Liver (tissue), 9 donors: ENCODE results near the gene SELENOO. TPM values are rescaled to one million over a fixed set of nuclear protein-coding genes. Genes with fewer than 3 reads are reported as not detected.

Experiments used
- DNase-seq: peaks from one replicate; pipeline ENCODE4 v3.0.0-alpha.2; 2017; ENCODE audit warnings: low spot score
- H3K27ac ChIP-seq, 2 donors: one replicate each; pipeline ENCODE4 v1.7.0; 2013; ENCODE audit warnings: inconsistent platforms in 2 of 2, low read length in 2 of 2, control low read depth in 1 of 2, low read depth in 1 of 2, mild to moderate bottlenecking in 1 of 2
- H3K27me3 ChIP-seq, 4 donors: one replicate each; pipeline versions ENCODE4 v1.6.1 to v1.7.0; 2013; ENCODE audit warnings: low read length in 3 of 4, inconsistent platforms in 1 of 4, mild to moderate bottlenecking in 1 of 4, moderate library complexity in 1 of 4; ENCODE audit not compliant: control insufficient read depth in 4 of 4, insufficient read depth in 4 of 4
- H3K36me3 ChIP-seq, 4 donors: one replicate each; pipeline versions ENCODE4 v1.6.1 to v1.7.0; 2013; ENCODE audit warnings: low read length in 3 of 4, mild to moderate bottlenecking in 3 of 4, low read depth in 1 of 4, moderate library complexity in 1 of 4; ENCODE audit not compliant: control insufficient read depth in 4 of 4, insufficient read depth in 3 of 4
- H3K4me1 ChIP-seq, 4 donors: one replicate each; pipeline versions ENCODE4 v1.6.1 to v1.7.0; 2013; ENCODE audit warnings: low read length in 3 of 4, mild to moderate bottlenecking in 3 of 4, moderate library complexity in 1 of 4; ENCODE audit not compliant: control insufficient read depth in 4 of 4, insufficient read depth in 4 of 4
- H3K4me3 ChIP-seq, 3 donors: one replicate each; pipeline versions ENCODE4 v1.6.1 to v1.7.0; 2013; ENCODE audit warnings: low read length in 3 of 3, control low read depth in 1 of 3, low read depth in 1 of 3, mild to moderate bottlenecking in 1 of 3
- H3K9ac ChIP-seq, 2 donors: one replicate each; pipeline ENCODE4 v1.7.0; 2013; ENCODE audit warnings: low read length in 2 of 2, mild to moderate bottlenecking in 2 of 2, moderate library complexity in 2 of 2, control low read depth in 1 of 2, low read depth in 1 of 2
- H3K9me3 ChIP-seq, 4 donors: one replicate each; pipeline versions ENCODE4 v1.6.1 to v1.7.0; 2013; ENCODE audit warnings: low read length in 3 of 4; ENCODE audit not compliant: control insufficient read depth in 4 of 4
- EGR1 ChIP-seq, 2 donors: IDR thresholded peaks; 2 replicates each; pipeline ENCODE4 v1.6.1; 2016 to 2018; ENCODE audit warnings: antibody characterized with exemption in 2 of 2, low read depth in 2 of 2
- FOXA1 ChIP-seq: IDR thresholded peaks from 2 replicates; pipeline ENCODE4 v1.6.1; 2016; ENCODE audit warnings: antibody characterized with exemption
- FOXA2 ChIP-seq: IDR thresholded peaks from 2 replicates; pipeline ENCODE4 v1.6.1; 2016; ENCODE audit warnings: antibody characterized with exemption
- GABPA ChIP-seq, 2 donors: IDR thresholded peaks in 1 of 2; conservative IDR thresholded peaks in 1 of 2; 2 replicates each; pipeline ENCODE4 v1.6.1; 2016; ENCODE audit warnings: antibody characterized with exemption in 2 of 2, mild to moderate bottlenecking in 1 of 2, moderate library complexity in 1 of 2
- HNF4A ChIP-seq, 2 donors: conservative IDR thresholded peaks; 2 replicates each; pipeline ENCODE4 v1.6.1; 2016; ENCODE audit warnings: antibody characterized with exemption in 2 of 2, mild to moderate bottlenecking in 2 of 2
- HNF4G ChIP-seq: IDR thresholded peaks from 2 replicates; pipeline ENCODE4 v1.6.1; 2016; ENCODE audit warnings: antibody characterized with exemption
- JUND ChIP-seq, 2 donors: IDR thresholded peaks; 2 replicates each; pipeline ENCODE4 v1.6.1; 2016; ENCODE audit warnings: antibody characterized with exemption in 2 of 2
- NR2F2 ChIP-seq: IDR thresholded peaks from 2 replicates; pipeline ENCODE4 v1.6.1; 2016; ENCODE audit warnings: antibody characterized with exemption
- RAD21 ChIP-seq, 2 donors: IDR thresholded peaks; 2 replicates each; pipeline ENCODE4 v1.6.1; 2016; ENCODE audit warnings: antibody characterized with exemption in 2 of 2, mild to moderate bottlenecking in 2 of 2
- RXRA ChIP-seq, 2 donors: IDR thresholded peaks; 2 replicates each; pipeline ENCODE4 v1.6.1; 2017 to 2018; ENCODE audit warnings: antibody characterized with exemption in 2 of 2, mild to moderate bottlenecking in 1 of 2
- SP1 ChIP-seq: IDR thresholded peaks from 2 replicates; pipeline ENCODE4 v1.6.1; 2018; ENCODE audit warnings: antibody characterized with exemption, mild to moderate bottlenecking
- TAF1 ChIP-seq: conservative IDR thresholded peaks from 2 replicates; pipeline ENCODE4 v1.6.1; 2016; ENCODE audit warnings: antibody characterized with exemption, mild to moderate bottlenecking
- YY1 ChIP-seq: IDR thresholded peaks from 2 replicates; pipeline ENCODE4 v1.6.1; 2016; ENCODE audit warnings: antibody characterized with exemption, mild to moderate bottlenecking
- WGBS: extraction: QIAGEN DNeasy Blood & Tissue Kit; methylation state at CpG from one replicate; pipeline ENCODE4 v1.1.7; 2013; 5-methylcytosine and 5-hydroxymethylcytosine counted together
- polyA plus RNA-seq, 2 donors: library from polyadenylated mRNA; stranded (reverse) in 1 of 2; unstranded in 1 of 2; fragments of 200-250 nt in 1 of 2; fragments of >200 nt in 1 of 2; fragmentation: Nextera tagmentation in 1 of 2; extraction: Ambion mirVana in 1 of 2; gene quantifications; one replicate each; pipeline versions ENCODE4 v1.2.1 to v1.2.3, GENCODE V29; 2013 to 2015
- total RNA-seq, 2 donors: library from RNA; depleted of rRNA; stranded (reverse); fragments of >200 nt; gene quantifications; one replicate each; pipeline ENCODE4 v1.2.3, GENCODE V29; 2014
- TF ChIP-seq, protein P1 (sequence below): IDR thresholded peaks from 2 replicates; pipeline ENCODE4 v1.6.1; 2016; ENCODE audit warnings: antibody characterized with exemption
- TF ChIP-seq, protein P2 (sequence below): fragments of 150-350 bp; IDR thresholded peaks from 2 replicates; pipeline ENCODE4 v1.5.1; 2017; ENCODE audit warnings: improper control_type of control experiment, low read depth, low read length; ENCODE audit not compliant: missing input control
- TF ChIP-seq, protein P3 (sequence below): IDR thresholded peaks from 2 replicates; pipeline ENCODE4 v1.6.1; 2016; ENCODE audit warnings: antibody characterized with exemption
- TF ChIP-seq, protein P4 (sequence below): IDR thresholded peaks from 2 replicates; pipeline ENCODE4 v1.6.1; 2016; ENCODE audit warnings: antibody characterized with exemption, mild to moderate bottlenecking
- TF ChIP-seq, protein P5 (sequence below): IDR thresholded peaks from 2 replicates; pipeline ENCODE4 v1.6.1; 2016; ENCODE audit warnings: antibody characterized with exemption
- donor health status: healthy.
- donor health status: healthy.
- donor health status: healthy.
- donor health status: healthy.
- donor health status: healthy.

Gene SELENOO
- total and polyA plus RNA-seq, 4 donors = 16.4 to 59.2 (median 42.2) TPM

DNA sequence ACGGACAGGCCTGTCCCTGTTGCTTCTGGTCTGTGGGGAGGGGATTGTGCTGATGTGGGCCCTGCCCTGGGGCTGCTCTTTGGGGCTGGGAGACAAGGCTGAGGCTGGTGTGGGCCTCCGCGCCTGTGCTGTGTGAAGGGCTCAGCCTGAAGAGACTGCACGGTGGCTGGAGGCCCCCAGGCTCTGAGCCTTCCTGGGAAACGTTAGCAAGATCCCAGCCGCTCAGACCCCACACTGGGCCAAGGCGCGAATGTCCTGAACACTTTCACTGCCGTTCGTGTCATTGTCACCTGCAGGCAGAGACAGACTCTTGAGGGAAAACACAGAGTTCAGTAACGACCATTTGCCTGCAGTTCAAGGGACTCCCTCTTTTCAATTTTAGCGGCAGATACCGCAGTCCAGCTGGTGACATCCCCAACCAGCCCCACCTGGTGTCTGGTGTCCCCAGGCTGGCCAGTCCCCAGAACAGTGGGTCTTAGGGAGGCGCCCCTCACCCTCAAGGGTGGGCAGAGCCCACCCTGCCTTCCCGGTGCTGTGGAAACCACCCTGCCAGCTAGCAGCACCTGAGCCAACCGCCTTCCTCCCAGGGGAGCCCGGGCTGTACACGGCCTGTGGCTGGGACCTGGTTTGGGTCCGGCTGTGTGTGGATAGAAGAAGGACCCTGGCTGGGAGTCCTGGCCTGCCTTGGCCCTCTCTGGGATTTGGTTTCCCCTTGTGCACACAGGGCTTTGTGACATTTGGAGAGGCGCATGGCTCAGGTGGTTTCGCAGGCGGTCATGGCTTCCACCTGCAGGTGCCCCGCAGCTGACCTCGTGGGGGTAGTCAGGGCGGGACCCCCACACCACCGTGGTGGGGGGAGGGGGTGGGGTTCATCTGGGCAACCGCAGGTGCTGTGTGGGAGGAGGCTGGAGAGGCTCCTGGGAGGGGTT lies 24.6 kb upstream of the SELENOO start:
- 88% methylated on average over 27 of the region's 27 CpGs for WGBS
- no peaks in the 10 kb centered on the region for H3K27me3 ChIP-seq
- H3K4me1 ChIP-seq = peaks cover 0 to 13% (median 9%) of the 10 kb centered on the region in 4 donors
- peaks cover 0 to 7% (median 0%) of the 10 kb centered on the region in 4 donors for H3K36me3 ChIP-seq
- H3K27ac ChIP-seq = no peak overlapping the region
- no peak for TF ChIP-seq RAD21 (IDR thresholded peaks at IDR 0.05)
- no peak for TF ChIP-seq JUND (IDR thresholded peaks at IDR 0.05)
- TF ChIP-seq YY1 = no peak
- no peak for TF ChIP-seq NR2F2
- TF ChIP-seq, protein P1, sequence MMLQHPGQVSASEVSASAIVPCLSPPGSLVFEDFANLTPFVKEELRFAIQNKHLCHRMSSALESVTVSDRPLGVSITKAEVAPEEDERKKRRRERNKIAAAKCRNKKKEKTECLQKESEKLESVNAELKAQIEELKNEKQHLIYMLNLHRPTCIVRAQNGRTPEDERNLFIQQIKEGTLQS = no peak
- no peak for TF ChIP-seq FOXA1
- TF ChIP-seq FOXA2 = no peak
- no peak for TF ChIP-seq TAF1
- TF ChIP-seq HNF4A (conservative IDR thresholded peaks at IDR 0.05) = no peak
- TF ChIP-seq, protein P2, sequence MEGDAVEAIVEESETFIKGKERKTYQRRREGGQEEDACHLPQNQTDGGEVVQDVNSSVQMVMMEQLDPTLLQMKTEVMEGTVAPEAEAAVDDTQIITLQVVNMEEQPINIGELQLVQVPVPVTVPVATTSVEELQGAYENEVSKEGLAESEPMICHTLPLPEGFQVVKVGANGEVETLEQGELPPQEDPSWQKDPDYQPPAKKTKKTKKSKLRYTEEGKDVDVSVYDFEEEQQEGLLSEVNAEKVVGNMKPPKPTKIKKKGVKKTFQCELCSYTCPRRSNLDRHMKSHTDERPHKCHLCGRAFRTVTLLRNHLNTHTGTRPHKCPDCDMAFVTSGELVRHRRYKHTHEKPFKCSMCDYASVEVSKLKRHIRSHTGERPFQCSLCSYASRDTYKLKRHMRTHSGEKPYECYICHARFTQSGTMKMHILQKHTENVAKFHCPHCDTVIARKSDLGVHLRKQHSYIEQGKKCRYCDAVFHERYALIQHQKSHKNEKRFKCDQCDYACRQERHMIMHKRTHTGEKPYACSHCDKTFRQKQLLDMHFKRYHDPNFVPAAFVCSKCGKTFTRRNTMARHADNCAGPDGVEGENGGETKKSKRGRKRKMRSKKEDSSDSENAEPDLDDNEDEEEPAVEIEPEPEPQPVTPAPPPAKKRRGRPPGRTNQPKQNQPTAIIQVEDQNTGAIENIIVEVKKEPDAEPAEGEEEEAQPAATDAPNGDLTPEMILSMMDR = no peak
- no peak overlapping the region for H3K4me3 ChIP-seq
- H3K9ac ChIP-seq = no peak overlapping the region
- no peak for DNase-seq
- H3K9me3 ChIP-seq = no peaks in the 10 kb centered on the region

DNA sequence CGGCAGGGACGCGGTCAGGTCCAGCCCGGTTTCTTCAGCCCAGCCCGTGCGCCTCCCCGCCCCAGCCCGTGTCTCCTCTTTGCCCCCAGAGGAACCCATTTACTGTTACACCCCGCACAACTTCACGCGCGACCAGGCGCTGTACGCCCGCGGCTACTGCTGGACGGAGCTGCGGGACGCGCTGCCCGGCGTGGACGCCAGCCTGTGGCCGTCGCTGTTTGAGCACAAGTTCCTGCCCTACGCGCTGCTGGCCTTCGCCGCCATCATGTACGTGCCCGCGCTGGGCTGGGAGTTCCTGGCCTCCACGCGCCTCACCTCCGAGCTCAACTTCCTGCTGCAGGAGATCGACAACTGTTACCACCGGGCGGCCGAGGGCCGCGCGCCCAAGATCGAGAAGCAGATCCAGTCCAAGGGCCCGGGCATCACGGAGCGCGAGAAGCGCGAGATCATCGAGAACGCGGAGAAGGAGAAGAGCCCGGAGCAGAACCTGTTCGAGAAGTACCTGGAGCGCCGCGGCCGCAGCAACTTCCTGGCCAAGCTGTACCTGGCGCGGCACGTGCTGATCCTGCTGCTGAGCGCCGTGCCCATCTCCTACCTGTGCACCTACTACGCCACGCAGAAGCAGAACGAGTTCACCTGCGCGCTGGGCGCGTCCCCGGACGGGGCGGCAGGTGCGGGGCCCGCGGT lies 23.8 kb upstream of the SELENOO start:
- WGBS = 98% methylated on average over 76 of the region's 76 CpGs
- TF ChIP-seq GABPA (IDR thresholded peaks at IDR 0.05 in 1 of 2, conservative IDR thresholded peaks at IDR 0.05 in 1 of 2) = no peak
- no peak for TF ChIP-seq FOXA2
- no peak for TF ChIP-seq RXRA (IDR thresholded peaks at IDR 0.05)
- TF ChIP-seq, protein P3, sequence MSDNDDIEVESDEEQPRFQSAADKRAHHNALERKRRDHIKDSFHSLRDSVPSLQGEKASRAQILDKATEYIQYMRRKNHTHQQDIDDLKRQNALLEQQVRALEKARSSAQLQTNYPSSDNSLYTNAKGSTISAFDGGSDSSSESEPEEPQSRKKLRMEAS = no peak
- TF ChIP-seq TAF1 = no peak
- no peak for TF ChIP-seq RAD21 (IDR thresholded peaks at IDR 0.05)
- TF ChIP-seq, protein P4, sequence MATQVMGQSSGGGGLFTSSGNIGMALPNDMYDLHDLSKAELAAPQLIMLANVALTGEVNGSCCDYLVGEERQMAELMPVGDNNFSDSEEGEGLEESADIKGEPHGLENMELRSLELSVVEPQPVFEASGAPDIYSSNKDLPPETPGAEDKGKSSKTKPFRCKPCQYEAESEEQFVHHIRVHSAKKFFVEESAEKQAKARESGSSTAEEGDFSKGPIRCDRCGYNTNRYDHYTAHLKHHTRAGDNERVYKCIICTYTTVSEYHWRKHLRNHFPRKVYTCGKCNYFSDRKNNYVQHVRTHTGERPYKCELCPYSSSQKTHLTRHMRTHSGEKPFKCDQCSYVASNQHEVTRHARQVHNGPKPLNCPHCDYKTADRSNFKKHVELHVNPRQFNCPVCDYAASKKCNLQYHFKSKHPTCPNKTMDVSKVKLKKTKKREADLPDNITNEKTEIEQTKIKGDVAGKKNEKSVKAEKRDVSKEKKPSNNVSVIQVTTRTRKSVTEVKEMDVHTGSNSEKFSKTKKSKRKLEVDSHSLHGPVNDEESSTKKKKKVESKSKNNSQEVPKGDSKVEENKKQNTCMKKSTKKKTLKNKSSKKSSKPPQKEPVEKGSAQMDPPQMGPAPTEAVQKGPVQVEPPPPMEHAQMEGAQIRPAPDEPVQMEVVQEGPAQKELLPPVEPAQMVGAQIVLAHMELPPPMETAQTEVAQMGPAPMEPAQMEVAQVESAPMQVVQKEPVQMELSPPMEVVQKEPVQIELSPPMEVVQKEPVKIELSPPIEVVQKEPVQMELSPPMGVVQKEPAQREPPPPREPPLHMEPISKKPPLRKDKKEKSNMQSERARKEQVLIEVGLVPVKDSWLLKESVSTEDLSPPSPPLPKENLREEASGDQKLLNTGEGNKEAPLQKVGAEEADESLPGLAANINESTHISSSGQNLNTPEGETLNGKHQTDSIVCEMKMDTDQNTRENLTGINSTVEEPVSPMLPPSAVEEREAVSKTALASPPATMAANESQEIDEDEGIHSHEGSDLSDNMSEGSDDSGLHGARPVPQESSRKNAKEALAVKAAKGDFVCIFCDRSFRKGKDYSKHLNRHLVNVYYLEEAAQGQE = no peak
- TF ChIP-seq HNF4G = no peak
- TF ChIP-seq SP1 = no peak
- TF ChIP-seq JUND (IDR thresholded peaks at IDR 0.05) = no peak
- no peak for TF ChIP-seq EGR1 (IDR thresholded peaks at IDR 0.05; ENCODE audit: low read depth in 2 of 2)
- TF ChIP-seq, protein P1 = no peak
- no peak for TF ChIP-seq HNF4A (conservative IDR thresholded peaks at IDR 0.05)
- no peak for TF ChIP-seq YY1
- no peak for TF ChIP-seq FOXA1
- TF ChIP-seq, protein P2 = no peak
- no peak for TF ChIP-seq NR2F2
- TF ChIP-seq, protein P5, sequence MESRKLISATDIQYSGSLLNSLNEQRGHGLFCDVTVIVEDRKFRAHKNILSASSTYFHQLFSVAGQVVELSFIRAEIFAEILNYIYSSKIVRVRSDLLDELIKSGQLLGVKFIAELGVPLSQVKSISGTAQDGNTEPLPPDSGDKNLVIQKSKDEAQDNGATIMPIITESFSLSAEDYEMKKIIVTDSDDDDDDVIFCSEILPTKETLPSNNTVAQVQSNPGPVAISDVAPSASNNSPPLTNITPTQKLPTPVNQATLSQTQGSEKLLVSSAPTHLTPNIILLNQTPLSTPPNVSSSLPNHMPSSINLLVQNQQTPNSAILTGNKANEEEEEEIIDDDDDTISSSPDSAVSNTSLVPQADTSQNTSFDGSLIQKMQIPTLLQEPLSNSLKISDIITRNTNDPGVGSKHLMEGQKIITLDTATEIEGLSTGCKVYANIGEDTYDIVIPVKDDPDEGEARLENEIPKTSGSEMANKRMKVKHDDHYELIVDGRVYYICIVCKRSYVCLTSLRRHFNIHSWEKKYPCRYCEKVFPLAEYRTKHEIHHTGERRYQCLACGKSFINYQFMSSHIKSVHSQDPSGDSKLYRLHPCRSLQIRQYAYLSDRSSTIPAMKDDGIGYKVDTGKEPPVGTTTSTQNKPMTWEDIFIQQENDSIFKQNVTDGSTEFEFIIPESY = no peak
- DNase-seq = no peak
- Histone ChIP-seq H3K4me1 (peaks cover 0 to 5% (median 3%) of the 10 kb centered on the region in 4 donors), H3K27me3 (no peaks in the 10 kb centered on the region), H3K4me3 (no peak overlapping the region), H3K27ac (no peak overlapping the region), H3K9ac (no peak overlapping the region), H3K9me3 (no peaks in the 10 kb centered on the region), H3K36me3 (peaks cover 0 to 7% (median 0%) of the 10 kb centered on the region in 4 donors)
